Measurements from ENCODE around the gene HMX1. TPM values are rescaled to one million over a fixed set of nuclear protein-coding genes. Genes with fewer than 3 reads are reported as not detected.

The HMX1 gene
- total RNA-seq = not detected in 2 replicates

GRCh38 chr4:8871417-8872401 lies at the start of gene HMX1:
HMX1 (minus strand) TSS chr4:8871839; CDS start chr4:8871614, 225 bp downstream.

